Measurements from ENCODE around the gene PTPRCAP. TPM values are rescaled to one million over a fixed set of nuclear protein-coding genes. Genes with fewer than 3 reads are reported as not detected.
"Not testable (repeated sequence)": the region's sequence is repeated elsewhere in the genome, so short reads cannot be mapped to it uniquely, and the experiment has no call there.

PTPRCAP gene
- total RNA-seq, 6 experiments from 2014 or later = 0.35 to 0.50 (median 0.40) TPM; not detected in 3

- H3K27ac Mint-ChIP-seq = no peak overlapping the region
- DNase-seq = no peak
- TF ChIP-seq CTCF (IDR thresholded peaks at IDR 0.05) = no peak
- no peaks in the 10 kb centered on the region for H3K9me3 Mint-ChIP-seq
- H3K4me3 Mint-ChIP-seq = no peak overlapping the region
- peaks cover 12% of the 10 kb centered on the region for H3K27me3 Mint-ChIP-seq (ENCODE audit: insufficient read depth)
- H3K4me1 Mint-ChIP-seq (ENCODE audit: low read depth) = peaks cover 7% of the 10 kb centered on the region
- H3K36me3 Mint-ChIP-seq (ENCODE audit: low read depth) = peaks cover 6% of the 10 kb centered on the region; the same call in 1 of the 2 replicates
Observed at GRCh38 chr11:67405196-67405567, 32.3 kb downstream of the PTPRCAP start.

- Mint-ChIP-seq H3K9me3 (no peaks in the 10 kb centered on the region), H3K27me3 (ENCODE audit: insufficient read depth) (peaks cover 9% of the 10 kb centered on the region), H3K4me3 (no peak overlapping the region), H3K36me3 (ENCODE audit: low read depth) (peaks cover 7% of the 10 kb centered on the region; the same call in 1 of the 2 replicates), H3K27ac (no peak overlapping the region), H3K4me1 (ENCODE audit: low read depth) (peaks cover 9% of the 10 kb centered on the region)
- DNase-seq = no peak
- TF ChIP-seq CTCF (IDR thresholded peaks at IDR 0.05) = no peak
Observed at GRCh38 chr11:67404515-67405195, 32.8 kb downstream of the PTPRCAP start.

GRCh38 chr11:67403085-67403484 is 34.4 kb downstream of the PTPRCAP start:
- H3K27me3 Mint-ChIP-seq (ENCODE audit: insufficient read depth); H3K36me3 Mint-ChIP-seq (ENCODE audit: low read depth); H3K9me3 Mint-ChIP-seq; H3K4me1 Mint-ChIP-seq (ENCODE audit: low read depth); H3K4me3 Mint-ChIP-seq; DNase-seq; H3K27ac Mint-ChIP-seq: not testable (repeated sequence)

- not testable (repeated sequence) for DNase-seq; H3K9me3 Mint-ChIP-seq; H3K27me3 Mint-ChIP-seq (ENCODE audit: insufficient read depth); H3K4me1 Mint-ChIP-seq (ENCODE audit: low read depth); H3K36me3 Mint-ChIP-seq (ENCODE audit: low read depth)
- Mint-ChIP-seq H3K4me3 (peak overlapping the region; percentile 66), H3K27ac (peak overlapping the region; percentile 74)
Observed at GRCh38 chr11:67402192-67402839, 35.2 kb downstream of the PTPRCAP start.

GRCh38 chr11:67401495-67402191 is 35.8 kb downstream of the PTPRCAP start, which contains the start of gene PPP1CA:
Gene PPP1CA, minus strand, starts transcription at chr11:67401858. Its CDS starts 76 bp downstream, at chr11:67401782.
- no peaks in the 10 kb centered on the region for H3K9me3 Mint-ChIP-seq
- peak; percentile 79 for DNase-seq
- H3K27ac Mint-ChIP-seq = peak within 1 kb of the TSS; percentile 74
- H3K4me3 Mint-ChIP-seq = peak within 1 kb of the TSS; percentile 87
- no peaks in the 10 kb centered on the region for H3K27me3 Mint-ChIP-seq (ENCODE audit: insufficient read depth)
- H3K4me1 Mint-ChIP-seq (ENCODE audit: low read depth) = peaks cover 9% of the 10 kb centered on the region
- peak; percentile 76 for TF ChIP-seq CTCF (IDR thresholded peaks at IDR 0.05)
- H3K36me3 Mint-ChIP-seq (ENCODE audit: low read depth) = peaks cover 7% of the 10 kb centered on the region; the same call in 1 of the 2 replicates

- Mint-ChIP-seq H3K4me3 (peak overlapping the region; percentile 87), H3K9me3 (no peaks in the 10 kb centered on the region), H3K4me1 (ENCODE audit: low read depth) (peaks cover 9% of the 10 kb centered on the region), H3K27ac (no peak overlapping the region; the same call in 1 of the 2 replicates), H3K27me3 (ENCODE audit: insufficient read depth) (no peaks in the 10 kb centered on the region), H3K36me3 (ENCODE audit: low read depth) (peaks cover 7% of the 10 kb centered on the region; the same call in 1 of the 2 replicates)
- TF ChIP-seq CTCF (IDR thresholded peaks at IDR 0.05) = no peak; the same call in 1 of the 2 replicates
- DNase-seq = no peak
Observed at GRCh38 chr11:67400942-67401494, 36.5 kb downstream of the PTPRCAP start.
